Esophagus muscularis mucosa (tissue), 3 donors: ENCODE measurements around the gene SQSTM1.

Experiments used
- CTCF ChIP-seq, 3 experiments: fragments of 200-600 bp in 2 of 3; fragments of 450-650 bp in 1 of 3; sonication (generic) in 2 of 3; IDR thresholded peaks; one replicate each; pipeline ENCODE4 v1.5.1; 2017 to 2019; ENCODE audit warnings: antibody characterized with exemption in 3 of 3, mild to moderate bottlenecking in 2 of 3, moderate library complexity in 1 of 3
- POLR2AphosphoS5 ChIP-seq, 2 donors: sonication (generic); formaldehyde crosslinking; IDR thresholded peaks; one replicate each; pipeline ENCODE4 v1.6.1; 2017; ENCODE audit warnings: antibody characterized with exemption in 2 of 2

- no peak for TF ChIP-seq POLR2AphosphoS5 (IDR thresholded peaks at IDR 0.05)
- TF ChIP-seq CTCF (IDR thresholded peaks at IDR 0.05), result no peak
These were observed 5.0 kb upstream of the SQSTM1 start for GRCh38 chr5:179815491-179816249.
